ENCODE data around the gene ANGPTL7.

Gene ANGPTL7

DNA sequence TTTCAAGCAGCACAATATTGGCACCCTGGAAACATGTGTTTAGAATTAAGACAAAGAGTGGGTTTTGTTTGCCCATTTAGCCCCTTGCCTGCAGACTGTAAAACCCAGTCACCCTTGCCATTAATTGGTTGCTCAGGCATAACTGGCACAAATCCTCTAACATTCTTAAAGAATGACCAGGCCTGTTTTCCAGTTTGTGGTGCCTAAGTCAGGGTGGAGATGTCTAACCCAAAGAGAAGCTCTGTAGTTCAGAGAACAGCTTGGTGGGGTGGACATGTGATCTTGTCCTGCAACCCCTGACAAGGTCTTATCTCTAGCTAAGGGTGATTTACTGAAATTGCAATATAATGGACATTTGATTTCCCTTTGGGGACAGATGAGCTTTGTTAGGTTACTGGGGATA is 8.8 kb upstream of the ANGPTL7 start:
- Histone ChIP-seq H3K27ac (no peak overlapping the region), H3K9ac (no peak overlapping the region), H4K20me1 (peaks cover 34% of the 10 kb centered on the region; the same call in 1 of the 2 replicates), H3K9me3 (no peaks in the 10 kb centered on the region), H3K4me3 (no peak overlapping the region), H3K27me3 (no peaks in the 10 kb centered on the region), H3K4me2 (no peak overlapping the region), H3K36me3 (peaks cover 94% of the 10 kb centered on the region), H3K4me1 (no peaks in the 10 kb centered on the region)
- no peak for TF ChIP-seq Cebpa-rat (IDR thresholded peaks at IDR 0.05)

DNA sequence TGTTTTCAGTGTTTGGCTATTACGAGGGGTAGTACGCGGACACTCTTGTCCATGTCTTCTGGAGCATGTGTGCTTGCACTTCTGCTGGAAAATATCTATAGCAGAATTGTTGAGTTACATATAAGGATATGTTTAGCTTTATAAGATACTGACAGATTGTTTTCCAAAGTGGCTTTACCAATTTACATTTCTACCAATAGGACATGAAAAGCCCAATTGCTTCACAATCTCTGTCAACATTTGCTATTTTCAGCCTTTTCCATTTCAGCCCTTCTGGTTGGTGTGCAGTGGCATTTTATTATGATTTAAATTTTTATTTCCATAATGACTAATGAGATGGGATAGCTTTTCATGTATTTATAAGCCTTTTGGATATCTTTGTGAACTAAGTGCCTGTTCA is 6.3 kb upstream of the ANGPTL7 start:
- H3K4me2 ChIP-seq = no peak overlapping the region
- peaks cover 87% of the 10 kb centered on the region for H3K36me3 ChIP-seq
- no peak overlapping the region for H3K27ac ChIP-seq
- TF ChIP-seq Cebpa-rat (IDR thresholded peaks at IDR 0.05) = no peak
- H4K20me1 ChIP-seq = peaks cover 28% of the 10 kb centered on the region; the same call in 1 of the 2 replicates
- no peaks in the 10 kb centered on the region for H3K27me3 ChIP-seq
- H3K4me3 ChIP-seq = no peak overlapping the region
- no peak overlapping the region for H3K9ac ChIP-seq
- no peaks in the 10 kb centered on the region for H3K4me1 ChIP-seq
- no peaks in the 10 kb centered on the region for H3K9me3 ChIP-seq

DNA sequence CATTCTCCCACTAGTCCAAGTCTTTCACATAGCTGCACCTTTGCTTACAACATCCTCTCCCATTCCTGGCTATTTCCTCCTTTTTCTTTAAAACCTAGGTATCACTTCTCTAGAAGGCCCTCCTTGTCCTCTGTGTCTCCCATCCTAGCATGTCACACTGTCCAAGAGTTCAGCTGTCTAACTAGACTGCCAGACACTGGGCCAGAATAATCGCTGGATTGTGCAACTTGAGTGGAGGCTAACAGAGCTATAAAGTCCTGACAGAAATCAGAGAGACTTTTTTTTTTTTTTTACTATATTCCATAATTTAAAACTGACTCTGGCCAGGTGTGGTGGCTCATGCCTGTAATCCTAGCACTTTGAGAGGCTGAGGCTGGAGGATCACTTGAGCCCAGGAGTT is 4.2 kb upstream of the ANGPTL7 start:
- Histone ChIP-seq H3K4me2 (no peak overlapping the region), H3K27ac (no peak overlapping the region), H3K4me3 (no peak overlapping the region), H3K36me3 (peaks cover 87% of the 10 kb centered on the region), H3K27me3 (no peaks in the 10 kb centered on the region), H3K4me1 (no peaks in the 10 kb centered on the region), H4K20me1 (peaks cover 25% of the 10 kb centered on the region), H3K9ac (no peak overlapping the region), H3K9me3 (no peaks in the 10 kb centered on the region)
- TF ChIP-seq Cebpa-rat (IDR thresholded peaks at IDR 0.05) = no peak

DNA sequence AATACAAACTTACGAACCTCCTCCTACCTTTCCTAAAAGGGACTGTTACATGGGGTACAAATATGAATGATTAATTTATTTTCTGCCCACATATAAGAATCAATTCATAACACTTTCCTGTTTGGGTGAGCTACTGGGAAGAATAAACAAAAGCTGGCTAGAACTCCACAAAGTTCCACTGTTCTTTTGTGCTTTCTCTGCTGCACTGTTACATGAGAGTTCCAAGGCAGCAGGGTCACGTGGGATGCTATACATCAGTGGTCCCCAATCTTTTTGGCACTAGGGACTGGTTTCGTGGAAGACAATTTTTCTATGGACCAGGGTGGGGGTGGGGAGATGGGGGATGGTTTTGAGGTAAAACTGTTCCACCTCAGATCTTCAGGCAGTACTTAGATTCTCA is 2.2 kb upstream of the ANGPTL7 start:
- no peak for TF ChIP-seq Cebpa-rat (IDR thresholded peaks at IDR 0.05)
- Histone ChIP-seq H3K36me3 (peaks cover 87% of the 10 kb centered on the region), H4K20me1 (peaks cover 31% of the 10 kb centered on the region)

DNA sequence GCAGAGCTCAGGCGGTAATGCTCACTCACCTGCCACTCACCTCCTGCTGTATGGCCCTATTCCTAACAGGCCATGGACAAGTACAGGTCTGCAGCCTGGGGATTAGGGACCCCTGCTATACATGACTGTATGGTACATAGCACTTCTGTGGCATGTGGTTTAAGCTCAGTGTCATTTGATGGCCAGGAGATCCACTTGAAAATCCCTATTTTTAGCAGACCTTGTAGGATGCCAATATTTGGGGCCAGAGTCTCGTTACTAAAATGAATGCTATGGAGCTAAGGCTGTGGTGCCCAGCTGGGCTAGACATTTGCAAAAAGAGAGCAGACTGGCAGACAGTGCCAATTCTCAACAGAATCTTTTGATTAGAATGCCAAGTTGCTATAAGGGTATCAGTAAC is 1.7 kb upstream of the ANGPTL7 start:
- H3K27me3 ChIP-seq = no peaks in the 10 kb centered on the region
- no peaks in the 10 kb centered on the region for H3K4me1 ChIP-seq
- no peak for TF ChIP-seq Cebpa-rat (IDR thresholded peaks at IDR 0.05)
- no peak overlapping the region for H3K4me3 ChIP-seq
- H3K27ac ChIP-seq = no peak overlapping the region
- no peak overlapping the region for H3K4me2 ChIP-seq
- no peaks in the 10 kb centered on the region for H3K9me3 ChIP-seq
- peaks cover 88% of the 10 kb centered on the region for H3K36me3 ChIP-seq
- H3K9ac ChIP-seq = no peak overlapping the region
- H4K20me1 ChIP-seq = peaks cover 33% of the 10 kb centered on the region

More for the DNA sequence above, 2.2 kb upstream of the ANGPTL7 start:
- Histone ChIP-seq H3K4me2 (no peak overlapping the region), H3K4me3 (no peak overlapping the region), H3K9me3 (no peaks in the 10 kb centered on the region), H3K27ac (no peak overlapping the region), H3K27me3 (no peaks in the 10 kb centered on the region), H3K9ac (no peak overlapping the region), H3K4me1 (no peaks in the 10 kb centered on the region)

DNA sequence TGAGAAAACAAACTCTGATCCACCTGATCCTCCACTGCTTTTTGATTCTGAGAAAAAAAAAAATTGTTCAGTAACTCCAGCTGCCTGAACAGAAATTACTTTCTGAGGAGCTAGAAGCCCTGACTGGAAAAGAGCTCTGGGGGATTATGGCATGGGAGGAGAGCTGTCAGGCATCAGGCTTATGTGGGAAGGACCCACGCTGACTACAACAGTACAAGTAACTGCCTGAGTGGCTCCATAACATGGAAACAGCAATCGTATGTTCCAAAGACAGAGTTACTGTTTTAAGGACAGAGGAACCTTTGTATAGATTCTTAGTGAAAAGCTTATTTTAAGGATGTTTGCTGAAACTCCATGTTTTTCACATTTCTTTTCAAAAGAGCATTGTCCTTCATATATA is 1.2 kb upstream of the ANGPTL7 start:
- H3K4me2 ChIP-seq = no peak overlapping the region
- H3K4me1 ChIP-seq = no peaks in the 10 kb centered on the region
- peaks cover 34% of the 10 kb centered on the region for H4K20me1 ChIP-seq
- no peak overlapping the region for H3K4me3 ChIP-seq
- no peaks in the 10 kb centered on the region for H3K27me3 ChIP-seq
- H3K36me3 ChIP-seq = peaks cover 88% of the 10 kb centered on the region
- H3K27ac ChIP-seq = no peak overlapping the region
- no peaks in the 10 kb centered on the region for H3K9me3 ChIP-seq
- no peak for TF ChIP-seq Cebpa-rat (IDR thresholded peaks at IDR 0.05)
- no peak overlapping the region for H3K9ac ChIP-seq

DNA sequence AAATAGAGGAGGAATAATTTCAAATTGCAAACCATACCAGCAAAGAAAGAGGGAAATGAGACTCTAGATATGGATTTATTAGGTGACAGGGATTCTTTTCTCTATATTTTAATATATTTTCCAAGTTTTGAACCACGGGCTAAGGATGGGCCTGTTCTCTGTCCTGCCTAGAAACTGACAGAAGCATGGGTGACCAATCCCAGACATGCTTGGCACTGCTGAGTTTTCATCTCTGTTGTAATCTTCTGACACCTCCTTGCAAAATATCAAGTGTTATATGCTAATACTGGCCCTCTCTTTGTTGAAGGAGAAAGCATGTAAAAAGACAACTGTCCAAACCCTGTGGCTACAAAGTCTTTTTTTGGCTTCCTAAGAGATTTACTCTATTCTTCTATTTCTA is 774 bp upstream of the ANGPTL7 start:
- no peak overlapping the region for H3K9ac ChIP-seq
- H3K9me3 ChIP-seq = no peaks in the 10 kb centered on the region
- no peaks in the 10 kb centered on the region for H3K4me1 ChIP-seq
- H4K20me1 ChIP-seq = peaks cover 39% of the 10 kb centered on the region
- no peak overlapping the region for H3K4me2 ChIP-seq
- H3K27me3 ChIP-seq = no peaks in the 10 kb centered on the region
- peaks cover 88% of the 10 kb centered on the region for H3K36me3 ChIP-seq
- H3K27ac ChIP-seq = no peak overlapping the region
- H3K4me3 ChIP-seq = no peak overlapping the region
- no peak for TF ChIP-seq Cebpa-rat (IDR thresholded peaks at IDR 0.05)

DNA sequence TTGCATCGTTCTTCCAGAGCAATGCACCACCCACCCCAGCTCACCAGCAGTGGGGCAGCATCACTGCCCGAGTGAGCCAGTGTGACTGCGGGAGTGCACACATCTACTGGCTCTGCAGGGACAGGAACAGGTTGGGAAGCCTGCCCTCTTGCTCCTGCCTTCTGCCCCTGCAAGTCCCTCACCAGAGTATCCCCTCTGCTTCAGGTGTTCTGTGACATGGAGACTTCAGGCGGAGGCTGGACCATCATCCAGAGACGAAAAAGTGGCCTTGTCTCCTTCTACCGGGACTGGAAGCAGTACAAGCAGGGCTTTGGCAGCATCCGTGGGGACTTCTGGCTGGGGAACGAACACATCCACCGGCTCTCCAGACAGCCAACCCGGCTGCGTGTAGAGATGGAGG is 4.2 kb downstream of the ANGPTL7 start:
- Histone ChIP-seq H4K20me1 (peaks cover 63% of the 10 kb centered on the region), H3K4me1 (no peaks in the 10 kb centered on the region), H3K4me2 (no peak overlapping the region), H3K4me3 (no peak overlapping the region), H3K9ac (no peak overlapping the region), H3K36me3 (peaks cover 100% of the 10 kb centered on the region), H3K9me3 (no peaks in the 10 kb centered on the region), H3K27ac (no peak overlapping the region), H3K27me3 (no peaks in the 10 kb centered on the region)
- no peak for TF ChIP-seq Cebpa-rat (IDR thresholded peaks at IDR 0.05)

DNA sequence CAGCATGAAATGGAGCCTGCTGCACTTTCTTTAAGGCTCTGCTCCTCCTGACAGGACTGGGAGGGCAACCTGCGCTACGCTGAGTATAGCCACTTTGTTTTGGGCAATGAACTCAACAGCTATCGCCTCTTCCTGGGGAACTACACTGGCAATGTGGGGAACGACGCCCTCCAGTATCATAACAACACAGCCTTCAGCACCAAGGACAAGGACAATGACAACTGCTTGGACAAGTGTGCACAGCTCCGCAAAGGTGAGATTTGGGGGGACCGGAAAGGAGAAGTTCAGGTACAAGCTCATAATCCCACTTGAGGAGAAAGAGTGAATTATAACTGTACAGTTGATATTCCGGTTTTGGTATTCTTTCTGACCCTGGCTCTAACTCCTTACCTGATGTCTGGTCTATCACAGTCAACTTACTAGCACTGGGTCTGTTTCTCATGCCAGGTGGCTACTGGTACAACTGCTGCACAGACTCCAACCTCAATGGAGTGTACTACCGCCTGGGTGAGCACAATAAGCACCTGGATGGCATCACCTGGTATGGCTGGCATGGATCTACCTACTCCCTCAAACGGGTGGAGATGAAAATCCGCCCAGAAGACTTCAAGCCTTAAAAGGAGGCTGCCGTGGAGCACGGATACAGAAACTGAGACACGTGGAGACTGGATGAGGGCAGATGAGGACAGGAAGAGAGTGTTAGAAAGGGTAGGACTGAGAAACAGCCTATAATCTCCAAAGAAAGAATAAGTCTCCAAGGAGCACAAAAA is 5.4 kb downstream of the ANGPTL7 start:
- Histone ChIP-seq H3K9me3 (no peaks in the 10 kb centered on the region), H3K9ac (no peak overlapping the region), H3K36me3 (peaks cover 100% of the 10 kb centered on the region), H3K27me3 (no peaks in the 10 kb centered on the region), H3K4me1 (no peaks in the 10 kb centered on the region), H3K27ac (no peak overlapping the region), H4K20me1 (peaks cover 54% of the 10 kb centered on the region), H3K4me3 (no peak overlapping the region), H3K4me2 (no peak overlapping the region)
- TF ChIP-seq Cebpa-rat (IDR thresholded peaks at IDR 0.05) = no peak

DNA sequence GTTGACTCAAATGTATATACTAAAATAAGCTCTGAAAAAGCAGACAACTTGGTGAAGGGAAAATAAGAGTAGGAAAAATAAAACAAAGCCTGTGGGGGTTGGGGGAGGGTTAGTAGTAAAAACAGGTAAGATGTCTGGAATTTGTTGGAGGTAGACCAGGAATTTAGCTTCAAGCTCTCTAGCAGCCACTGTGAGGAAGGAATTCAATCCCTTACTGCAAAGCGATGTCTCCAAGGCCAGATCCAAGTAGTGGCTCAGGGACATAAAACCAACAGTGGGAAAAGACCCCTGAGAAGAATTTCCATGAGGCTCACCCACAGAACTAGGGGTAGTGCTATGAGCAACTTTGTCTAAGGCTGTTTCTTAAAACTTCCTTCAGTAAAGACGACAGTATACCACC is 7.8 kb downstream of the ANGPTL7 start:
- peaks cover 40% of the 10 kb centered on the region for H4K20me1 ChIP-seq
- no peak overlapping the region for H3K27ac ChIP-seq
- no peak for TF ChIP-seq Cebpa-rat (IDR thresholded peaks at IDR 0.05)
- no peak overlapping the region for H3K4me3 ChIP-seq
- H3K36me3 ChIP-seq = peaks cover 97% of the 10 kb centered on the region
- no peak overlapping the region for H3K9ac ChIP-seq
- H3K9me3 ChIP-seq = no peaks in the 10 kb centered on the region
- H3K4me1 ChIP-seq = peaks cover 5% of the 10 kb centered on the region; the same call in 1 of the 2 replicates
- no peaks in the 10 kb centered on the region for H3K27me3 ChIP-seq
- H3K4me2 ChIP-seq = no peak overlapping the region
